DOHH2 (cell line): ENCODE results near the gene TMEM164.

ENCODE experiments used
- EZH2phosphoT487 ChIP-seq: fragments of 200-600 bp; sonication (generic); IDR thresholded peaks from 2 replicates; pipeline ENCODE4 v1.6.1; 2017; ENCODE audit warnings: borderline replicate concordance, mild to moderate bottlenecking, antibody characterized with exemption, low read length, moderate library complexity, mixed read lengths
- TF ChIP-seq, protein P1 (sequence below): fragments of 200-600 bp; sonication (generic); IDR thresholded peaks from one replicate; pipeline ENCODE4 v1.5.1; 2014; ENCODE audit warnings: antibody characterized with exemption, mild to moderate bottlenecking, low read depth, low read length; ENCODE audit not compliant: poor library complexity, severe bottlenecking

DNA sequence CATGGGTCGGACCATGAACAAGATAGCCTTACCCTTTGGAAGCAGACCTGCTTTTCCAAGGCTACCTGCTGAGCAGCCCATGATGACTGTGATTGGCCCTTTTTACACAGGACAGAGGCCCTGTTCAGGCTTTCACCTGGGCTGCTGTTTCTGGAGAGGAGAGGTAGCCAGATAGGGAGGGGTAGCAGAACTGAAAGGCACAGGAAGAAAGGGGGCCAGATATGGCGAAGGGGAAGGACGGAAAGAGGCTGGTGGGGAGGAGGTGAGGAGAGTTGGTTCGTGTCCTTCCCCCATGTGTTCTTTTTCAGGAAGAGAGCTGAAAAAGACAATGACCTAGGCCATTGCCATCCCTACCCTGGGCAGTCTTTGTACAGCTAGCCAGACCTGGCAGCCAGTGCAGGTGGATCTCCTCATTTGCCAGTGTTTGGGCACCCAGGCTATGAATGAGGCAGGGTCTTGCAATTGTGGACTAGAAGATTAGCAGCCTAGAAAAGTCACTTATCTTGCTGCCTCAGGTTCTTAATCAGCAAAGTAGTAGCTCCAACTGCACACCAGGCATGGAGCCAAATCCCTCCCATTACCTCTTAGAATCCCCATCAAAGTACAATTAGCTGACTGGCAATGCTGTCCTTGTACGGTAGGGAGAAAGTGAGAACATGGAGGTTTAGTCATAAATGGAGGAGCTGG is 175.4 kb downstream of the TMEM164 start:
- TF ChIP-seq, protein P1, sequence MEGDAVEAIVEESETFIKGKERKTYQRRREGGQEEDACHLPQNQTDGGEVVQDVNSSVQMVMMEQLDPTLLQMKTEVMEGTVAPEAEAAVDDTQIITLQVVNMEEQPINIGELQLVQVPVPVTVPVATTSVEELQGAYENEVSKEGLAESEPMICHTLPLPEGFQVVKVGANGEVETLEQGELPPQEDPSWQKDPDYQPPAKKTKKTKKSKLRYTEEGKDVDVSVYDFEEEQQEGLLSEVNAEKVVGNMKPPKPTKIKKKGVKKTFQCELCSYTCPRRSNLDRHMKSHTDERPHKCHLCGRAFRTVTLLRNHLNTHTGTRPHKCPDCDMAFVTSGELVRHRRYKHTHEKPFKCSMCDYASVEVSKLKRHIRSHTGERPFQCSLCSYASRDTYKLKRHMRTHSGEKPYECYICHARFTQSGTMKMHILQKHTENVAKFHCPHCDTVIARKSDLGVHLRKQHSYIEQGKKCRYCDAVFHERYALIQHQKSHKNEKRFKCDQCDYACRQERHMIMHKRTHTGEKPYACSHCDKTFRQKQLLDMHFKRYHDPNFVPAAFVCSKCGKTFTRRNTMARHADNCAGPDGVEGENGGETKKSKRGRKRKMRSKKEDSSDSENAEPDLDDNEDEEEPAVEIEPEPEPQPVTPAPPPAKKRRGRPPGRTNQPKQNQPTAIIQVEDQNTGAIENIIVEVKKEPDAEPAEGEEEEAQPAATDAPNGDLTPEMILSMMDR, result no peak
- no peak for TF ChIP-seq EZH2phosphoT487
